GM20431 (cell line): ENCODE results near the gene RPS21.

Experiments used
- in situ Hi-C: fragments of 300-500 bp; cut with MseI, MboI; formaldehyde crosslinking; loops from one replicate; pipeline ENCODE4 v1.15.0; 2020; ENCODE audit warnings: low sequenced_read_pairs; ENCODE audit not compliant: unreplicated experiment

The RPS21 gene

GRCh38 chr20:62406635-62407176 lies 19.8 kb downstream of the RPS21 start:
- in situ Hi-C loops: no loop called here

GRCh38 chr20:62407221-62407992 lies 20.5 kb downstream of the RPS21 start, which contains the start of gene CABLES2:
TSS of gene CABLES2 (minus strand) at chr20:62407285. CDS start at chr20:62407276, 9 bp downstream.
- in situ Hi-C loops: no loop called here

GRCh38 chr20:62408055-62408454 lies 21.2 kb downstream of the RPS21 start:
- in situ Hi-C loops: no loop called here

- in situ Hi-C loops: no loop called here
Observed at GRCh38 chr20:62408640-62409039, 21.7 kb downstream of the RPS21 start.

- in situ Hi-C loops: no loop called here
Observed at GRCh38 chr20:62409086-62409853, 22.4 kb downstream of the RPS21 start.

- in situ Hi-C loops: no loop called here
Observed at GRCh38 chr20:62409931-62410745, 23.2 kb downstream of the RPS21 start.

- in situ Hi-C loops: no loop called here
Observed at GRCh38 chr20:62410746-62411478, 24.0 kb downstream of the RPS21 start.

GRCh38 chr20:62411479-62412193 lies 24.7 kb downstream of the RPS21 start:
- in situ Hi-C loops: no loop called here

GRCh38 chr20:62412194-62413024 lies 25.5 kb downstream of the RPS21 start:
- in situ Hi-C loops: no loop called here

- in situ Hi-C loops: no loop called here
Observed at GRCh38 chr20:62413025-62413570, 26.2 kb downstream of the RPS21 start.

- in situ Hi-C loops: no loop called here
Observed at GRCh38 chr20:62413896-62414481, 27.1 kb downstream of the RPS21 start.

- in situ Hi-C loops: no loop called here
Observed at GRCh38 chr20:62415354-62416111, 28.6 kb downstream of the RPS21 start.

- in situ Hi-C loops: no loop called here
Observed at GRCh38 chr20:62416651-62417637, 30.0 kb downstream of the RPS21 start.

- in situ Hi-C loops: no loop called here
Observed at GRCh38 chr20:62417981-62418708, 31.2 kb downstream of the RPS21 start.
